H1 (cell line): ENCODE data around the gene CAPN14.

ENCODE experiments used
- BRCA1 ChIP-seq: IDR thresholded peaks from 2 replicates; pipeline ENCODE4 v1.6.1; 2012; ENCODE audit warnings: low read depth, low read length, improper control_type of control experiment
- CBX5 ChIP-seq: fragments of 300-800, 300-1000 bp; sonication (generic); IDR thresholded peaks from 2 replicates; pipeline ENCODE4 v1.7.1; 2016; ENCODE audit warnings: antibody characterized with exemption, low read length, low read depth
- CEBPB ChIP-seq: IDR thresholded peaks from 2 replicates; pipeline ENCODE4 v1.6.1; 2012; ENCODE audit warnings: low read depth, low read length
- EGR1 ChIP-seq: IDR thresholded peaks from 2 replicates; pipeline ENCODE4 v1.6.1; 2011; ENCODE audit warnings: low read depth, low read length, borderline replicate concordance
- EZH2 ChIP-seq: fragments of 200-600 bp; sonication (generic); IDR thresholded peaks from 2 replicates; pipeline ENCODE4 v1.7.1; 2012; ENCODE audit warnings: low read depth, mild to moderate bottlenecking, moderate library complexity, low read length, inconsistent platforms; ENCODE audit not compliant: severe bottlenecking
- FOSL1 ChIP-seq: IDR thresholded peaks from 2 replicates; pipeline ENCODE4 v1.6.1; 2011; ENCODE audit warnings: mild to moderate bottlenecking, low read depth, low read length, moderate library complexity; ENCODE audit not compliant: insufficient read depth
- GABPA ChIP-seq: IDR thresholded peaks from 2 replicates; pipeline ENCODE4 v1.6.1; 2011; ENCODE audit warnings: mild to moderate bottlenecking, low read length, moderate library complexity, borderline replicate concordance; ENCODE audit not compliant: insufficient read depth
- POLR2A ChIP-seq, 2 experiments: IDR thresholded peaks; 1 replicate in 1 of 2; 2 replicates in 1 of 2; pipeline ENCODE4 v1.6.1; 2011; ENCODE audit warnings: low read depth in 2 of 2, low read length in 2 of 2, mild to moderate bottlenecking in 2 of 2; ENCODE audit errors: control extremely low read depth in 1 of 2
- SP1 ChIP-seq: IDR thresholded peaks from 2 replicates; pipeline ENCODE4 v1.6.1; 2011; ENCODE audit warnings: low read depth, low read length
- ZNF274 ChIP-seq: IDR thresholded peaks from 2 replicates; pipeline ENCODE4 v1.7.0; 2012; ENCODE audit warnings: low read length, borderline replicate concordance; ENCODE audit errors: extremely low read depth
- TF ChIP-seq, protein P1 (sequence below), 3 experiments: IDR thresholded peaks; 1 replicate in 2 of 3; 2 replicates in 1 of 3; pipeline versions ENCODE4 v1.5.1 to v1.6.1; 2011; ENCODE audit warnings: low read length in 3 of 3, mild to moderate bottlenecking in 3 of 3, inconsistent platforms in 2 of 3, low read depth in 1 of 3, moderate library complexity in 1 of 3; ENCODE audit not compliant: insufficient read depth in 1 of 3; ENCODE audit errors: control extremely low read depth in 1 of 3
- TF ChIP-seq, protein P2 (sequence below): IDR thresholded peaks from 2 replicates; pipeline ENCODE4 v1.6.1; 2012; ENCODE audit warnings: inconsistent platforms
- TF ChIP-seq, protein P3 (sequence below): IDR thresholded peaks from 2 replicates; pipeline ENCODE4 v1.6.1; 2011; ENCODE audit warnings: low read length, improper control_type of control experiment

DNA sequence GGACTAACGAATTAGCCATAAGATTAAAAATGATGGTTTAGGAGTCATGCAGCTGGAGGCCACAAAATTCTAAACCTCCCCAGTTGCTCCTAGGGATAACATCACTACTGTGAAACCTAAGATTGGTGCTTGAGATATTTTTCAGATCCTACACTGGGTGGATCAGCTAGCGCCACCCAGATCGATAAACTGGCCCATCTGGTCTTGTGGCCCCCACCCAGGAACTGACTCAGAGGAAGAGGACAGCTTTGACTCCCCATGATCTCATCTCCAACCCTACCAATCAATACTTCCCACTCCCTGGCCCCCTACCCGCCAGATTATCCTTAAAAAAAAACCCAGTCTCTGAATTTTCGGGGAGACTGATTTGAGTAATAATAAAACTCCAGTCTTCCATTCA is 84.5 kb downstream of the CAPN14 start:
- TF ChIP-seq, protein P1, sequence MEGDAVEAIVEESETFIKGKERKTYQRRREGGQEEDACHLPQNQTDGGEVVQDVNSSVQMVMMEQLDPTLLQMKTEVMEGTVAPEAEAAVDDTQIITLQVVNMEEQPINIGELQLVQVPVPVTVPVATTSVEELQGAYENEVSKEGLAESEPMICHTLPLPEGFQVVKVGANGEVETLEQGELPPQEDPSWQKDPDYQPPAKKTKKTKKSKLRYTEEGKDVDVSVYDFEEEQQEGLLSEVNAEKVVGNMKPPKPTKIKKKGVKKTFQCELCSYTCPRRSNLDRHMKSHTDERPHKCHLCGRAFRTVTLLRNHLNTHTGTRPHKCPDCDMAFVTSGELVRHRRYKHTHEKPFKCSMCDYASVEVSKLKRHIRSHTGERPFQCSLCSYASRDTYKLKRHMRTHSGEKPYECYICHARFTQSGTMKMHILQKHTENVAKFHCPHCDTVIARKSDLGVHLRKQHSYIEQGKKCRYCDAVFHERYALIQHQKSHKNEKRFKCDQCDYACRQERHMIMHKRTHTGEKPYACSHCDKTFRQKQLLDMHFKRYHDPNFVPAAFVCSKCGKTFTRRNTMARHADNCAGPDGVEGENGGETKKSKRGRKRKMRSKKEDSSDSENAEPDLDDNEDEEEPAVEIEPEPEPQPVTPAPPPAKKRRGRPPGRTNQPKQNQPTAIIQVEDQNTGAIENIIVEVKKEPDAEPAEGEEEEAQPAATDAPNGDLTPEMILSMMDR (IDR thresholded peaks at IDR 0.05; ENCODE audit: control extremely low read depth in 1 of 3, insufficient read depth in 1 of 3, low read depth in 1 of 3, low read length in 3 of 3), result no peak
- TF ChIP-seq, protein P2, sequence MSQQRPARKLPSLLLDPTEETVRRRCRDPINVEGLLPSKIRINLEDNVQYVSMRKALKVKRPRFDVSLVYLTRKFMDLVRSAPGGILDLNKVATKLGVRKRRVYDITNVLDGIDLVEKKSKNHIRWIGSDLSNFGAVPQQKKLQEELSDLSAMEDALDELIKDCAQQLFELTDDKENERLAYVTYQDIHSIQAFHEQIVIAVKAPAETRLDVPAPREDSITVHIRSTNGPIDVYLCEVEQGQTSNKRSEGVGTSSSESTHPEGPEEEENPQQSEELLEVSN, result no peak
- no peak for TF ChIP-seq EZH2
- no peak for TF ChIP-seq GABPA
- no peak for TF ChIP-seq SP1
- no peak for TF ChIP-seq EGR1
- TF ChIP-seq, protein P3, sequence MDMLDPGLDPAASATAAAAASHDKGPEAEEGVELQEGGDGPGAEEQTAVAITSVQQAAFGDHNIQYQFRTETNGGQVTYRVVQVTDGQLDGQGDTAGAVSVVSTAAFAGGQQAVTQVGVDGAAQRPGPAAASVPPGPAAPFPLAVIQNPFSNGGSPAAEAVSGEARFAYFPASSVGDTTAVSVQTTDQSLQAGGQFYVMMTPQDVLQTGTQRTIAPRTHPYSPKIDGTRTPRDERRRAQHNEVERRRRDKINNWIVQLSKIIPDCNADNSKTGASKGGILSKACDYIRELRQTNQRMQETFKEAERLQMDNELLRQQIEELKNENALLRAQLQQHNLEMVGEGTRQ, result no peak
- TF ChIP-seq CEBPB, result no peak
- no peak for TF ChIP-seq CBX5
- no peak for TF ChIP-seq POLR2A (IDR thresholded peaks at IDR 0.05; ENCODE audit: control extremely low read depth in 1 of 2, low read depth in 2 of 2, low read length in 2 of 2)
- TF ChIP-seq ZNF274, result no peak
- TF ChIP-seq FOSL1, result no peak
- TF ChIP-seq BRCA1, result no peak
